ENCODE measurements around the gene RPL18A. TPM values are rescaled to one million over a fixed set of nuclear protein-coding genes. Genes with fewer than 3 reads are reported as not detected.

RPL18A gene
- total RNA-seq, 2 donors from 2014 or later, result 1,284 to 1,308 TPM

DNA sequence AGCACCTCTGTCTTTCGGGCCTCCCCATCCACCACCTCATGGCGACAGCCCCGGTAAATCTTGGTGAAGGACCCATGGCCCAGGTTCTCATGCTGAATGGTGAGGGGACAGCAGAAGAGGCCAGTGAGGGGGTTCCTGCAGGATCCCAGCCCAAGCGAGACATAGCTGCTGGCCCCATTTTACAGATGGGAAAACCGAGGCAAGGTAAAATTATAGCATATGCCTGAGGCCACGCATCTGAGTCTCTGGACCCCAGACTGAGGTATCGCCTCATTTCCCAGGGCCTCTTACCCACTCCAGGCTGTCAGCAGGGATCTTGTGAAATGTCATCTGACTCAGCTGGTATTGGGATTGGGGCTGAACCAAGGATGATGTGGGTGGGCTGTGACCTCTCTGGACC, 21.7 kb upstream of the RPL18A start:
- intact Hi-C loops (cut with DNase I), result no loop called here
- no peak for DNase-seq (ENCODE audit: low spot score)

DNA sequence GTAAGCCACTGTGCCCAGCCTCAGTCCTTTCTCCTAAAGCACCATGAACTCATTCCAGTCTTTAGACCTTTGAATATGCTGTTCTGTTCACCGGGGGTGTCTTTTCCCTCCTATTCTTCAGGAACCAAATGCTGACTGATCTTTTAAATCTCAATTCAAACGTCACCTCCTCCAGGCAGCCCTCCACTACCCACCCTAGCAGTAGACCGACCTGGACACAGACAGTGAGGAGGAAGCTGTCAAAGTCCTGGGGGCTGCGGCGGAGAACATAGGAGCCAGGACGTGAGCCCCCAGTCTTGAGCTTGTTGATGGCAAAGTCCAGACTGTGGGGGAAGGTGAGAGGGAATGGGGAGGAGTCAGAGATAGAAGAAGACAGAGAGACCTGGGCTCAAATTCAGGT, 19.7 kb upstream of the RPL18A start:
- intact Hi-C loops (cut with DNase I), result no loop called here

DNA sequence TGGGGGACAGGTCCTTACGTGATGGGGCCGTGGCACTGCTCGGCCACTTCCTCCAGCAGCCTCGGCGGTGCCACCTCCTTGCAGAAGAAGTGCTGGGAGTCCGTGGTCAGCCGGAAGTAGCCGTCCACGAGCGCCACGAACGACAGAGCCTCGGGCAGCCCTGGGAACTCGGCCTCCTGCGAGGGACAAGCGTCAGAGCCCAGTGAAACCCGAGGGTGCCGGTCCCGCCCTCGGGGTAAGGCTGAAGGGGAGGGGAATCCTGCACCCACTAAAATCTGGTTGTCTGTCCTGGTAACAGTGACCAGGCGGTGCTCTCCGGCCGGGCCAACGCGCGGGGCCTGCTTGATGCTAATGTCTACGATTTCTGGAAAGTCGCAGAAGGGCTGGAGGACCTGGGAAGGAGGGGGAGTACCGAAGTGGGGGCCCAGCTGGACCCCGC, 18.3 kb upstream of the RPL18A start:
- no peak for DNase-seq (ENCODE audit: low spot score)
- intact Hi-C loops (cut with DNase I), result no loop called here

More for the DNA sequence above, 19.7 kb upstream of the RPL18A start:
- DNase-seq (ENCODE audit: low spot score), result no peak

DNA sequence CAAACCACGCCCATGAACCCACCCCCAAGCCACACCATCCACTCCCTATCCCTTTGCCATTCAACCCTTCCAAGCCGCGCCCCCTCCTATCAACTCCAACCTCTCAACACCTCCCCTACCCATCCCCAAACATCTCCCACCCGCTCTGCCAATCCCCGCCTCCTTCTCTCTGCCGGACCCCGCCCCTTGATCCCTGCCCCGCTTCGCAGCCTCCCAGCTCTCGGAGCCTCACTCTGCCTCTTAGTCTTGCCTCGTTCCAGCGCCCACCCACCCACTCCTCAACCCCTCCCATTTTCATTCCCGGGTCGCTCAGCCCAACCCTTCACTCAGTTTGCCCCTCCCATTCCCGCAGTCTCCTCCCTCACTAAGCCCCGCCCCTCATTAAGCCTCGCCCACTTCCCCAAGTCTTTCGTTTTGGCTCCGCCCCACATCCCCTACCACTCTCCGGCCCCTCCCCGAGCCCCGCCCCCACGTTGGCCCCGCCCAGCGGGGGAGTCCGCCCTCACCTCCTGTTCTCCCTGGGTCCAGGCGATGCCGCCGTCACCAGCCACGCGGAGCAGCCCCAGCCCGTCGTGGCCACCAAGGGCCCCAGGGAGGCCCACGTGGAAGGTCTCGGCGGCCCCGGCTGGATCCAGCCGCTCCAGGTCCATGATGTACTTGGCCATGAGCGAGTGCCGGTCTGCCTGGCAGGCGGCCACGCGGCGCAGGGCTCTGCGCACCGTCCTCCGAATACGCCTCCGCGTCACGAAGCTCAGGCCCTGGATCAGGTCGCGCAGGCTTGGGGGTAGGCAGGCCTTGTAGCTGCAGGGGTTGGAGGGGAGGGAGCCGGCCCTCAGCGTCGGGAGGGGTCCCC, 17.7 kb upstream of the RPL18A start:
- peak; percentile 91 for DNase-seq (ENCODE audit: low spot score)
- intact Hi-C loops (cut with DNase I), result no loop called here

DNA sequence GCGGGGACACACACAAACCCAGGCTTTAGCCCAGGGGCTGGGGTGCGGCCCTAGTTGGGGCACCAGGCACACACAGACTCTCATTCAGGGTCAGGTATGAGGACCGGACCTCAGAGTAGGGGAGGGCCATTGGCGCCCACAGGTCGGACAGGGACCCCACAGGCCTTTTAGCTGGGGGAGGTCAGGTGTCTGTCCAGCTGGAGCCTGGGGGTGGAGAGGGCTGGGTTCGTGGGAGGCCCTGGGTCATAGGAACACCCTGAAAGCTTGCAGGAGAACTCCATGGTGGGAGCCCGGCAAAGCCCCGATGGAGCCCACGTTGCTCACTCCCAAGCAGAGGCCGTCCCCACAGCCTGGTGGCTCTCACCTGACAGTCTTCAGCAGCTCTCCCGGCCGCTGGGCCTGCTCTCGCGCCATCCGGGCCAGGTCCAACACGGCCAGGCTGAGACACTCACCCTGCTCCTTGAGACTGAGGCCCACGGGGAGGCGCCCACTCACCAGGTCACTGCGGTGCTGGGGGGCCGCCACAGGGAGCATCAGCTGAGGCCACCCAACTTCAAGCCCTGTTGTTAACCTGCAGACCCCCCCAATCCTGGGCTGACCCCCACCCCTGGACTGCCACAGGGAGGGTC, 16.9 kb upstream of the RPL18A start:
- DNase-seq (ENCODE audit: low spot score), result no peak
- intact Hi-C loops (cut with DNase I), result no loop called here

DNA sequence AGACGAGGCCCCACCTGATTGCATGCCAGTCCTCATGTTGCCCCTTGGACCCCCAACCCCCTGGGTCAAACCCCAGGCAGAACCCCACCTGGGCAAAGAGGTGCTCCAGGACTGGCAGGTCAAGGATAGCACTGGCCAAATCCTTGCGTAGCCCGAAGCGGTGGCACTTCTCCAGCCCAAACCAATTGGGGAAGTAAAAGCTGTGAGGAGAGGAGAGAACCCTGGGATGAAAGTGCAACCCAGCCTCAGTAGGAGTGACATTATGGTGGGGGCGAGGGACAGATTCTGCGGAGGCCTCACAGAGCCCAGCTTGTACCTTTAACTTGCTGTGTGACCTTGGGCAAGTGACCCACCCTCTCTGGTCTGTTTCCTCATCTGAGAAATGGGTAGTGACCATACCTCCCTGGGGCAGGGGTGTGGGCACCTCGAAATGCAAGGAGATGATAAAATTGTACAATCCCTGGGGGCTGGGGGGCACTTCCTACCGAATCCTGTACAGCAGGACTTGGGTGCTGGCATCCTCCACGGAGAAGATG, 16.4 kb upstream of the RPL18A start:
- intact Hi-C loops (cut with DNase I), result no loop called here
- no peak for DNase-seq (ENCODE audit: low spot score)

DNA sequence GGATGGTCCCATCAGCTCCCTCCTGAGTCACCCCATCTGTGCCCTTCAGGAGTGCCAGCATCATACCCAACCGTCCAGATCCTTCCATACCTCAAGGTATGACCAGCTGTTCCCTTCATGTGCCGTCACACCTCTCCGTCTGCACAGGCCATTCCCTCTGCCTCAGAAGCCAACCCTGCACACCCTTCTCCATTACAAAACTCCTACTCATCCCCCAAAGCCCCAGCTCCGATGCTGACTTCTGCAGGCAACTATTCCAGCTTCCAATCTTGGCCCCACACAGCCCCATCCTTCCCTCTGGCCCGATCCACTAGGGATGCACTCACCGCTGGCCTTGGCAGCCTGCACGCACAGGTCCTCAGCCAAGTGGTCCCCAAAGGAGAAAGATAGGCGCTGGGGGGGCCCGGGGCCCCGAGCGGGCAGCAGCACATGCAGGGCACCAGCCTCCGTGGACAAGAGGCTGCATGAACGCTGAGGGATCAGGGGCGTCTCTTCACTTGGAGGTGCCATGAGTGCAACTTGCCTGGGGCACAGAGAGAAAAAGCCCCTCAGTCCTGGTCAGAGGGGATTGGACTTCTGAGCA, 15.7 kb upstream of the RPL18A start:
- no peak for DNase-seq (ENCODE audit: low spot score)
- intact Hi-C loops (cut with DNase I), result no loop called here

DNA sequence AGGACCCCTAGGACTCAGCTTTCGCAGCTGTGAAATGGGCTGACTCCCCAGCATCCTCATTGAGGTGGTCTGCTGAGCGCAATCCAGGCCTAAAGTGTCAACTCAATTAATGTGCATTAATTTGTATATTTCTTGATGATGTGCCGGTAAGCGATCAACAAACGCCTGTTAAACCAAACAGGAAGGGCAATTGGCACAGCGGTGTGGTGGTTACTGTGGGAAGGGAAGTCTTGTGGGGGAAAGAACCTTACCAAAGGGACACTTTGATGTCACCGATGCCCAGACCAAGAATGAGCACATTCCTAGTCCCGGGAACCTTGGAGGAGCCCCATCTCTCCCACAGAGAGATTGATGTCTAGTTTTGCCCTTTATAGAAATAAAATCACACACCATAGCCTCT, 13.6 kb upstream of the RPL18A start:
- intact Hi-C loops (cut with DNase I), result no loop called here
- DNase-seq (ENCODE audit: low spot score), result no peak

DNA sequence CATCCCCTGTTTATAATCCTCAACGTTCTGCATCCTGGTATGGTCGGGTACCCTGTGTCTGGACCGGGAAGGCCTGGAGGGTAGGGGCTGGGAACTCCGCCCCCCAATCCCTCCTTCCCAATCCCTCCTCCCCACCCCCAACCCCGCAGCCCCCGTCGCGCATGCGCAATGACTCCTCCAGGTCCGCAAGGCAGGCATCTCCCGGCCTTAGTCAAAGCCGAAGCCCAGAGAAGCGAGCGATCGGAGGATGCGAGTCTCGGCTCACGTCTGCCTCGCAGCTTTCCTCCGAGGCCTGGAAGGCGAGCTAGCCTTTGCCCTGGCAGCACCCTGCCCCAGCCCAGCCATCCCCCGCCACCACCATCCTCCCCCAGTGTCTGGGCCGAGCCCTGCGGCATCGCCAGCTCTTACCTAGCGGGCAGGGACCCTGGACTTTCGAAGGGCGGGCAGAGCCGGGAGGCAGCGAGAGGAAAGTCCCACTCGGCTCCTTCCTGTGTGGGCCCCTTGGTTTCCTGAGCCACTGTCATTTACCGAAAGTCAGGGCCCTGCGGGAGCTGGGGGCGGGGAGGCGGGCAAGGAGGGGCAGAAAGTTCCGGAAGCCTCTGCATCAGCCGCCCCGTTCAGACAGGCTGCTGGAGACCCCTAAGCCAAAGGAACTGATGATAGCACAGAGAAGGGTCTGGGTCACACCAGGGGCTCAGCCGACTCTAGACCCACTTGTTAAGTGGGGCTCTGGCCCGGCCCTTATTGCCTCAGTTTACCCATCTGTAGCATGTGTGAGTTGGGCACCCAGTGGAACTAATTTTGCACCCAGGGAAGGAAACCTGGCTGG, 12.0 kb upstream of the RPL18A start, which contains the start of gene JAK3:
Gene JAK3 (minus strand): TSS at position 445 of the 829 bp plus-strand sequence. CDS start 3,565 bp downstream, outside the sequence.
- DNase-seq (ENCODE audit: low spot score), result peak; percentile 88

DNA sequence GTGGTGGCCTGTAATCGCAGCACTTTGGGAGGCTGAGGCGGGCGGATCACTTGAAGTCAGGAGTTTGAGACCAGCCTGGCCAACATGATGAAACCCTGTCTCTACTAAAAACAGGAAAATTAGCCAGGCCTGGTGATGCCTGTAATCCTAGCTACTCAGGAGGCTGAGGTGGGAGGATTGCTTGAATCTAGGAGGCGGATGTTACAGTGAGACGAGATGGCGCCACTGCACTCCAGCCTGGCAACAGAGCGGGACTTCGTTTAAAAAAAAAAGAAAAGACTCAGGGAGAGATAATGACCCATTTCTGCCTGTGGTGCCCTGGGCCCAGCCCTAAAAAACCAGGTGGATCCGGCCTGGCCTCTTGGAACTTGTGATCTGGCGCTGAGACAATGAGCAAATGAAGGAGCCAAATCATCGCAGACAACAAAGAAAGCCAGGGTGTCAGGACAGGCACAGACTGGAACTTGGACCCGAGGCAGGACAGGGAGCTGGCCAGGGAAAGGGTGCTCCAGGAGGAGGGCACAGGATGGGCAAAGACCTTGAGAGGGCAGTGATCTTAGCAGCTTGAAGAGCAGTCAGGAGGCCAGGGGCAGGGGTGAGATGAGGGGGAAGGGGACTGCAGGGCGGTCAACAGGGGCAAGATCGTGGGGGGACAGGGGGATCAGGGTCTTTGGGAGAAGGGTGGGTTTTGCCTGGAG, 11.0 kb upstream of the RPL18A start:
- DNase-seq (ENCODE audit: low spot score), result no peak
- intact Hi-C loops (cut with DNase I), result no loop called here

More for the DNA sequence above, 12.0 kb upstream of the RPL18A start, which contains the start of gene JAK3:
- intact Hi-C loops (cut with DNase I), result no loop called here

DNA sequence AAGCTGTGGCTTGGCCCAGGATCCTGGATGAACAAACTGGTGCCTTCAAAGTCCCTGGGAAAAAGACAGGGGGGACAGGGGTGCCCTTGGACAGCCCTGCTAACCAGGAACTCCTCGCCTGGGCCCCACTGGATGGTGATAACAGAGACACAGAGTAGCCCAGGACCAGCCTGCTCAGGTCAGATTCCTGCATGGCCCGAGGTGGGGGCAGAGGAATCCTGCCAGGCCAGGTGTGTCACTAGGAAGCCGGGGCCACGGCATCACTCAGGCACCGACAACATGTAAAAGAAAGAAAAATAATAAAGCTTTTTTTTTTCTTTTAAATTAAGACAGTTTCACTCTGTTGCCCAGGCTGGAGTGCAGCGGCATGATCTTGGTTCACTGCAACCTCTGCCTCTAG, 5.6 kb upstream of the RPL18A start:
- intact Hi-C loops (cut with DNase I), result loop anchor here in 1 of 2 donors (10.0 kb wide), 1 partner anchor 59 kb away; the partner anchor contains the start of gene B3GNT3
- no peak for DNase-seq (ENCODE audit: low spot score)

DNA sequence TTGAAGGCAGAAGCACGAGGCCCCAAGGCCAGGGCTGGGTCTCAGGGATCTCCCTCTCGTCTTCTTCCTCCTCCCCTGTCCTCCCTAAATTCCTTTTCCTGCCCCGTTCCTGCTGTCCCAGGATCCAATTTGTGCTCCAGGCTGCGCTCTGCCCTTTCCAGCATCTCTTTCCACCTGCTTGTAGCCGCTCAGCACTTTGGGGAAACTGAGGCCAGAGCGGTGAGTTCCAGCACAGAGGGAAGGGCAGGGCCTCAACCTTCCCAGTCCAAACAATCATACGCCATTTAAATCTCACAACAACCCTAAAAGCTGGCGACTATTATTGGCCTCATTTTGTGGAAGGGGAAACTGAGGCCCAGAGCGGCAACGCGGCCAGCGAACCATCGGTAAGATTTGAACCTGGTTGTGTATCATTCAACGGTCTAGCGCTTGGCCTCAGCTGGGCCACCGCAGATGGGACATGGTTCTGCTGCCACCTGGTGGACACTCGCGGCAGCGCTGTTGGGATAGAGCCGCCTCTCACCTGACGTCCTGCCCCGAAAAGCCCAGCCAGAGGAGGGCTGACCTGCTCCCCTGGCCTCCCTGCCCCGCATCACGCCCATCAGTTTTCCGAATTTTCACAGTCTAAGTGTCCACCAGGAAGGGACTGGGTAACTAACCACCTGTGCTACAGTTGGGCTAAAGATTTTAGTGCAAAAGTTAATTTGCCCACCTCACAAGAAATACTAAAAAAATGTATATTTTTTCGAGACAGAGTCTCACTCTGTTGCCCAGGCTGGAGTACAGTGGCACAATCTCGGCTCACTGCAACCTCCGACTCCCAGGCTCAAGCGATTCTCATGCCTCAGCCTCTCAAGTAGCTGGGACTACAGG, 4.2 kb upstream of the RPL18A start:
- DNase-seq (ENCODE audit: low spot score), result peak; percentile 97
- intact Hi-C loops (cut with DNase I), result loop anchor here in 1 of 2 donors (10.0 kb wide), 1 partner anchor 61 kb away; the partner anchor contains the start of gene B3GNT3

DNA sequence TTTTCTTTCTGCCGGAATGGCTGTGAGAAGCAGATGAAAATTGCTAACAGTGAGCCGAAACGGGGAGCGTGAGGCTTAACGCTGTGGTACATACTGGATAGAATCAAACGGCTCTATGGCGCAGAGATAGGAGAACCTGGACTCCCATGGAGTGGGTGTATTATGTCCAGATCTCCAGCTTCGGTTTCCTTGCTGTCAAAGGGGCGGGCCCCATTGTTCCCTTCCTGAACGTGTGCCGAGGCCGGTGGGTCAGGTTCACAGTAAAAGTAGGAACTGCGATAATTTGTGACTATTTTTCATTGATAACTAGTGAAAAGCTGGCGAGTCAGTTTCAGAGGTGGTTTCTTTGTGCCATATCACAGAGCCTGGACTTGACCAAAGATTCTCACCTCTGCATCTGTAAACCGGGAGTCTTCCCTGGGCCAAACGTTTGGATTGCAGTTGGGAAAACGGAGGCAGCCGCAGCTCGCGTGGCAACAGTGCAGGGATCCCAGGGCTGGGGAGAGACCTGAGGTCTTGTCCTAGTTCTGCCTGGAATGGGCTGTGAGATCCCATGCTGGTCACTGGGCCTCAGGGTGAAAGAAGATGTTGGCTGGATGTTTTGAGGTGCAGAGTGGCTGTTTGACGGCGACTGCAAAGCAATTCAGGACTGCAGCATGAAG, 752 bp downstream of the RPL18A start:
- no peak for DNase-seq (ENCODE audit: low spot score)
- intact Hi-C loops (cut with DNase I), result loop anchor here (5.0 to 10.0 kb wide), 3 partner anchors 77 to 137 kb away; no protein-coding TSS in a partner anchor

DNA sequence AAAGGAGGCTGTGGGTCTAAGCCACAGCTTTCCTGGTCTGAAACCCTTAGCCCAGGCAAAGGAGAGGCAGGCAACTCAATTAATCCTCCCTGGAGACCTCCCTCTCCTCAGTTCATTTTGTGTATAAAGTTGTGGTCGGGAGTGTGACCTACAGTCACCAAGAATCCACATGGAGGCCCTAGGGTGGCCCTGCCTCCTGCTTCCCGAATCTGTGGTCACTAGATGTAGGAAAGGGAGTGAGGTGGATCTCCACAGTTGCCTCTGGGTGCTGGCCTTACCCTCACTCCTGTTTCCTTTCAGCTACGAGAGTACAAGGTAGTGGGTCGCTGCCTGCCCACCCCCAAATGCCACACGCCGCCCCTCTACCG, 1.3 kb downstream of the RPL18A start:
- DNase-seq (ENCODE audit: low spot score), result no peak
- intact Hi-C loops (cut with DNase I), result loop anchor here (5.0 to 10.0 kb wide), 3 partner anchors 76 to 136 kb away; no protein-coding TSS in a partner anchor

DNA sequence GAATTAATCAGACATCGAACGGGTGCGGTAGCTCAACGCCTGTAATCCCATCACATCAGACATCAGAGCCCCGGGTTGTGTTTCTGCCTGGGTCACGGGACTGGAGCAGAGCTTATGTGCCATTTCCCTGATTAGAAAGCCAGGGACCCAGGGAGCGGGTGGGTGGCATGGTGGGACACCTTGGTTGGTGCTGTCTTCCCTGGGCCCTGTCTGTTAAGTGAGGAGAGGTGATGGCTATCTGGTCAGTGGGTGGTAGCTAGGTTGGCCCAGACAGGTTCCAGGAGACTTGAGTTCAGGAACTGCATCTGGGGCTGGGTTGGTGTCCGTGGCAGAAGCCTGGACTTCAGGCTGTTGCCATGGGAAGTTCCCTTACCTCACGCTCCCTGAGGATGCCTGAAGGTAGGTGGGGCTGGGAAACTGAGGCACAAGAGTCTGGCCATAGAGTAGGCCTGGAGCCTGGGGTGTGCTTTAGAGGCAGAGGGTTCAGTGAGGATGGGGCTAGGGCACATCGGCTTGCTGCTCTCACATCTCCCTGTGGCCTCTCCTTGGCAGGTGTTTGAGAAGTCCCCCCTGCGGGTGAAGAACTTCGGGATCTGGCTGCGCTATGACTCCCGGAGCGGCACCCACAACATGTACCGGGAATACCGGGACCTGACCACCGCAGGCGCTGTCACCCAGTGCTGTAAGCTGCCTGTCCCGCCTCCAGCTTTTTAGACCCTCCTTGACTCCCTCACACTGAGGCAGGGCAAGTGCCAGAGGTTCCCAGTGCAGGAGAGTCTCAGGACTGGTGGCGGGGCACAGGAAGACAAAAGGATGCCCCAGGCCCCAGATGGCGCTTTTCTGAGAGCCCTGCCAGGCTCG, 2.1 kb downstream of the RPL18A start:
- no peak for DNase-seq (ENCODE audit: low spot score)
- intact Hi-C loops (cut with DNase I), result loop anchor here (5.0 to 10.0 kb wide), 3 partner anchors 76 to 136 kb away; no protein-coding TSS in a partner anchor

All from posterior vena cava (tissue), 2 donors.